Osteocyte (in vitro differentiated cells): ENCODE data around the gene COL6A1. TPM values are rescaled to one million over a fixed set of nuclear protein-coding genes. Genes with fewer than 3 reads are reported as not detected.
A peak's percentile ranks its signal among the peaks of the same experiment; 100 is the strongest.
"Not testable (repeated sequence)": the region's sequence is repeated elsewhere in the genome, so short reads cannot be mapped to it uniquely, and the experiment has no call there.

Experiments used
- DNase-seq: peaks from one replicate; pipeline ENCODE4 v3.0.0; 2021; ENCODE audit warnings: mixed read lengths; ENCODE audit not compliant: unreplicated experiment; ENCODE audit errors: extremely low spot score
- H3K27ac Mint-ChIP-seq: one replicate; pipeline ENCODE4 v1.8.0; 2021; ENCODE audit warnings: mild to moderate bottlenecking, mixed read lengths; ENCODE audit not compliant: unreplicated experiment
- H3K27me3 Mint-ChIP-seq: one replicate; pipeline ENCODE4 v1.8.0; 2021; ENCODE audit warnings: mixed read lengths; ENCODE audit not compliant: unreplicated experiment
- H3K36me3 Mint-ChIP-seq: one replicate; pipeline ENCODE4 v1.8.0; 2021; ENCODE audit warnings: mixed read lengths; ENCODE audit not compliant: unreplicated experiment
- H3K4me1 Mint-ChIP-seq: one replicate; pipeline ENCODE4 v1.8.0; 2021; ENCODE audit warnings: mixed read lengths; ENCODE audit not compliant: unreplicated experiment
- H3K4me3 Mint-ChIP-seq: one replicate; pipeline ENCODE4 v1.8.0; 2021; ENCODE audit warnings: mild to moderate bottlenecking, moderate library complexity, mixed read lengths; ENCODE audit not compliant: unreplicated experiment
- H3K9me3 Mint-ChIP-seq: one replicate; pipeline ENCODE4 v1.8.0; 2021; ENCODE audit warnings: mixed read lengths; ENCODE audit not compliant: unreplicated experiment
- CTCF ChIP-seq: fragments of 200-600 bp; sonication (generic); IDR thresholded peaks from 2 replicates; pipeline ENCODE4 v1.5.0; 2021; ENCODE audit warnings: antibody characterized with exemption, mild to moderate bottlenecking, moderate library complexity
- total RNA-seq: library from RNA; stranded (reverse); gene quantifications from 2 replicates; pipeline ENCODE4 v1.2.1, GENCODE V29; 2021

Gene COL6A1
- total RNA-seq, 1 donor from 2014 or later = 1,503 TPM

- no peaks in the 10 kb centered on the region for H3K36me3 Mint-ChIP-seq
- H3K4me1 Mint-ChIP-seq = peaks cover 44% of the 10 kb centered on the region
- DNase-seq = no peak
- no peak for TF ChIP-seq CTCF
- H3K4me3 Mint-ChIP-seq = peak overlapping the region; percentile 60
- no peaks in the 10 kb centered on the region for H3K27me3 Mint-ChIP-seq
- peak overlapping the region; percentile 96 for H3K27ac Mint-ChIP-seq
- no peaks in the 10 kb centered on the region for H3K9me3 Mint-ChIP-seq
Observed at GRCh38 chr21:45957981-45958600, 23.5 kb upstream of the COL6A1 start.

GRCh38 chr21:45959182-45959581 is 22.4 kb upstream of the COL6A1 start:
- no peak for DNase-seq
- no peak for TF ChIP-seq CTCF
- H3K4me3 Mint-ChIP-seq = no peak overlapping the region
- no peaks in the 10 kb centered on the region for H3K27me3 Mint-ChIP-seq
- H3K9me3 Mint-ChIP-seq = peaks cover 5% of the 10 kb centered on the region
- H3K36me3 Mint-ChIP-seq = peaks cover under 1% of the 10 kb centered on the region
- peaks cover 37% of the 10 kb centered on the region for H3K4me1 Mint-ChIP-seq
- peak overlapping the region; percentile 96 for H3K27ac Mint-ChIP-seq

- no peak overlapping the region for H3K4me3 Mint-ChIP-seq
- no peak for TF ChIP-seq CTCF
- H3K27me3 Mint-ChIP-seq = no peaks in the 10 kb centered on the region
- no peak for DNase-seq
- H3K4me1 Mint-ChIP-seq = peaks cover 30% of the 10 kb centered on the region
- peaks cover 3% of the 10 kb centered on the region for H3K36me3 Mint-ChIP-seq
- no peak overlapping the region for H3K27ac Mint-ChIP-seq
- peaks cover 8% of the 10 kb centered on the region for H3K9me3 Mint-ChIP-seq
Observed at GRCh38 chr21:45959779-45960390, 21.7 kb upstream of the COL6A1 start.

GRCh38 chr21:45961408-45961807 is 20.2 kb upstream of the COL6A1 start:
- H3K36me3 Mint-ChIP-seq, DNase-seq, H3K9me3 Mint-ChIP-seq, H3K4me3 Mint-ChIP-seq, H3K27ac Mint-ChIP-seq, H3K27me3 Mint-ChIP-seq: not testable (repeated sequence)
- peaks cover 30% of the 10 kb centered on the region for H3K4me1 Mint-ChIP-seq

- Mint-ChIP-seq H3K4me3 (no peak overlapping the region), H3K27me3 (no peaks in the 10 kb centered on the region), H3K9me3 (peaks cover 8% of the 10 kb centered on the region), H3K36me3 (peaks cover 3% of the 10 kb centered on the region), H3K27ac (no peak overlapping the region), H3K4me1 (peaks cover 22% of the 10 kb centered on the region)
- no peak for DNase-seq
- TF ChIP-seq CTCF = no peak
Observed at GRCh38 chr21:45962531-45963231, 18.9 kb upstream of the COL6A1 start.
